H9 (cell line): ENCODE data around the gene GGT6. TPM values are rescaled to one million over a fixed set of nuclear protein-coding genes. Genes with fewer than 3 reads are reported as not detected.

ENCODE experiments used
- DNase-seq: peaks from one replicate; pipeline ENCODE4 v3.0.0-alpha.2; 2017
- H2AFZ ChIP-seq: one replicate; pipeline ENCODE4 v1.6.1; 2013; ENCODE audit warnings: mild to moderate bottlenecking, low read length, control low read depth, moderate library complexity
- H2AK5ac ChIP-seq: 2 replicates; pipeline ENCODE4 v1.6.1; 2013; ENCODE audit warnings: low read length, control low read depth, mixed read lengths; ENCODE audit not compliant: insufficient read length
- H2BK120ac ChIP-seq: one replicate; pipeline ENCODE4 v1.6.1; 2013; ENCODE audit warnings: low read depth, mild to moderate bottlenecking, low read length, control low read depth, inconsistent platforms; ENCODE audit not compliant: poor library complexity, severe bottlenecking
- H2BK12ac ChIP-seq: 2 replicates; pipeline ENCODE4 v1.6.1; 2013; ENCODE audit warnings: low read length, control low read depth, mixed read lengths, low read depth; ENCODE audit not compliant: insufficient read length
- H2BK15ac ChIP-seq: 2 replicates; pipeline ENCODE4 v1.6.1; 2013; ENCODE audit warnings: low read depth, low read length, control low read depth
- H2BK20ac ChIP-seq: one replicate; pipeline ENCODE4 v1.6.1; 2013; ENCODE audit warnings: low read depth, mild to moderate bottlenecking, low read length, control low read depth, inconsistent platforms; ENCODE audit not compliant: poor library complexity, severe bottlenecking
- H2BK5ac ChIP-seq: 2 replicates; pipeline ENCODE4 v1.6.1; 2013; ENCODE audit warnings: low read length, control low read depth, mixed read lengths; ENCODE audit not compliant: insufficient read length
- H3K14ac ChIP-seq: 2 replicates; pipeline ENCODE4 v1.6.1; 2013; ENCODE audit warnings: low read length, control low read depth; ENCODE audit not compliant: insufficient read depth
- H3K18ac ChIP-seq: 2 replicates; pipeline ENCODE4 v1.6.1; 2013; ENCODE audit warnings: low read depth, mild to moderate bottlenecking, mixed read lengths, low read length, control low read depth; ENCODE audit not compliant: insufficient read length
- H3K23ac ChIP-seq: 2 replicates; pipeline ENCODE4 v1.6.1; 2013; ENCODE audit warnings: low read length, control low read depth, mixed read lengths, low read depth; ENCODE audit not compliant: insufficient read length
- H3K23me2 ChIP-seq: 2 replicates; pipeline ENCODE4 v1.6.1; 2013; ENCODE audit warnings: low read depth, mild to moderate bottlenecking, mixed read lengths, low read length, control low read depth; ENCODE audit not compliant: insufficient read length, poor library complexity, severe bottlenecking
- H3K27ac ChIP-seq: 2 replicates; pipeline ENCODE4 v1.5.1; 2013; ENCODE audit warnings: low read length, control low read depth, mixed read lengths, low read depth; ENCODE audit not compliant: insufficient read length
- H3K27me3 ChIP-seq: 2 replicates; pipeline ENCODE4 v1.6.1; 2013; ENCODE audit warnings: low read length, control low read depth, inconsistent platforms; ENCODE audit not compliant: insufficient read depth
- H3K4ac ChIP-seq: 2 replicates; pipeline ENCODE4 v1.6.1; 2013; ENCODE audit warnings: low read depth, mild to moderate bottlenecking, control low read depth, inconsistent platforms, low read length, moderate library complexity
- H3K4me1 ChIP-seq: 2 replicates; pipeline ENCODE4 v1.6.1; 2013; ENCODE audit warnings: low read length, control low read depth, inconsistent platforms; ENCODE audit not compliant: insufficient read depth
- H3K4me2 ChIP-seq: 2 replicates; pipeline ENCODE4 v1.6.1; 2013; ENCODE audit warnings: low read length, control low read depth, mixed read lengths; ENCODE audit not compliant: insufficient read length, insufficient read depth
- H3K56ac ChIP-seq: 2 replicates; pipeline ENCODE4 v1.6.1; 2013; ENCODE audit warnings: low read depth, mild to moderate bottlenecking, mixed read lengths, low read length, control low read depth; ENCODE audit not compliant: insufficient read length
- H3K79me1 ChIP-seq: 2 replicates; pipeline ENCODE4 v1.6.1; 2013; ENCODE audit warnings: low read depth, mild to moderate bottlenecking, moderate library complexity, low read length, control low read depth, inconsistent platforms; ENCODE audit not compliant: insufficient read depth, poor library complexity, severe bottlenecking
- H3K79me2 ChIP-seq: 2 replicates; pipeline ENCODE4 v1.6.1; 2013; ENCODE audit warnings: low read length, control low read depth, inconsistent platforms; ENCODE audit not compliant: insufficient read depth
- H3K9ac ChIP-seq: 2 replicates; pipeline ENCODE4 v1.6.1; 2013; ENCODE audit warnings: low read length, control low read depth, mixed read lengths; ENCODE audit not compliant: insufficient read length; ENCODE audit errors: extremely low read depth
- H3K9me3 ChIP-seq: one replicate; pipeline ENCODE4 v1.6.1; 2013; ENCODE audit warnings: low read depth, low read length, inconsistent platforms; ENCODE audit not compliant: control insufficient read depth
- H3T11ph ChIP-seq: one replicate; pipeline ENCODE4 v1.6.1; 2013; ENCODE audit warnings: mild to moderate bottlenecking, low read length, control low read depth, inconsistent platforms
- H4K20me1 ChIP-seq: one replicate; pipeline ENCODE4 v1.6.1; 2013; ENCODE audit not compliant: control insufficient read depth, insufficient read length, insufficient read depth
- H4K5ac ChIP-seq: 2 replicates; pipeline ENCODE4 v1.6.1; 2013; ENCODE audit warnings: low read depth, mild to moderate bottlenecking, mixed read lengths, low read length, control low read depth; ENCODE audit not compliant: insufficient read length
- H4K8ac ChIP-seq: replicated peaks from 2 replicates; pipeline ENCODE4 v1.6.1; 2013; ENCODE audit warnings: low read length, control low read depth, mixed read lengths, low read depth; ENCODE audit not compliant: insufficient read length
- H4K91ac ChIP-seq: 2 replicates; pipeline ENCODE4 v1.6.1; 2013; ENCODE audit warnings: low read depth, mild to moderate bottlenecking, moderate library complexity, mixed read lengths, low read length, control low read depth; ENCODE audit not compliant: insufficient read length
- H3K27ac Mint-ChIP-seq, 3 experiments: 2 replicates in 2 of 3; 3 replicates in 1 of 3; pipeline ENCODE4 v1.8.0; 2020 to 2021; ENCODE audit warnings: mixed read lengths in 3 of 3, mild to moderate bottlenecking in 1 of 3, moderate library complexity in 1 of 3
- H3K27me3 Mint-ChIP-seq: 2 replicates; pipeline ENCODE4 v1.8.0; 2021; ENCODE audit warnings: low read depth, mild to moderate bottlenecking, moderate library complexity, mixed read lengths
- H3K36me3 Mint-ChIP-seq, 3 experiments: 2 replicates in 2 of 3; 3 replicates in 1 of 3; pipeline ENCODE4 v1.8.0; 2020 to 2021; ENCODE audit warnings: low read depth in 3 of 3, mixed read lengths in 3 of 3; ENCODE audit not compliant: insufficient read depth in 1 of 3
- H3K4me1 Mint-ChIP-seq, 2 experiments: 2 replicates each; pipeline ENCODE4 v1.8.0; 2020; ENCODE audit warnings: mixed read lengths in 2 of 2
- H3K4me3 Mint-ChIP-seq, 2 experiments: 2 replicates in 1 of 2; 3 replicates in 1 of 2; pipeline ENCODE4 v1.8.0; 2020 to 2021; ENCODE audit warnings: mild to moderate bottlenecking in 2 of 2, mixed read lengths in 2 of 2, moderate library complexity in 1 of 2
- H3K9me3 Mint-ChIP-seq, 2 experiments: 2 replicates in 1 of 2; 3 replicates in 1 of 2; pipeline ENCODE4 v1.8.0; 2020; ENCODE audit warnings: mild to moderate bottlenecking in 2 of 2, mixed read lengths in 2 of 2, moderate library complexity in 1 of 2
- WGBS: extraction: QIAGEN DNeasy Blood & Tissue Kit; methylation state at CpG from one replicate; pipeline ENCODE4 v1.1.7; 2013; ENCODE audit warnings: missing lambda C conversion rate, low lambda C conversion rate, mixed read lengths; ENCODE audit not compliant: insufficient read length; ENCODE audit errors: extremely low coverage; 5-methylcytosine and 5-hydroxymethylcytosine counted together
- total RNA-seq: library from RNA; stranded (reverse); gene quantifications from 2 replicates; pipeline ENCODE4 v1.2.1, GENCODE V29; 2021
- TF ChIP-seq, protein P1 (sequence below): fragments of 200-600 bp; sonication (generic); conservative IDR thresholded peaks from 3 replicates; pipeline ENCODE4 v1.8.0; 2021; ENCODE audit warnings: antibody characterized with exemption, mild to moderate bottlenecking

Gene GGT6
- total RNA-seq, 1 experiment from 2014 or later = 0.17 TPM

DNA sequence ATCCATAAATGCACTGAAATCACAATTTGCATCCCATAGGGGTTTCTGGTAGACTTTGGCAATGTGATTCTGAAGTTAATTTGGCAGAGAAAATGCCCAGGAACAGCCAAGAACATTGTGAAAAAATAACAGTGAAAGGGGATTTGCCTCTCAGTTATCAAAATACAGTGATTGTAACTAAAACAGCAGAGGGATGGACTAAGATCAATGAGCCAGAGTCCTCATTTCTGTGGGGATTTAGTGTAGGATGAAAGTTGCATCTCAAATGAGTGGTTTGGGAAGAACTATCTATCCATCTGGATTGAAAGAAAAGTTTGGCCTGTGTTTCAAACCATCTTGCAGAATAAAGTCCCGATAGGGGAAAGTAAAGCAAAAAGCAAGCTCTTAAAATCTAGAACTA lies 33.2 kb downstream of the GGT6 start:
- Histone ChIP-seq H2BK12ac (no peak overlapping the region), H3K56ac (no peak overlapping the region), H4K8ac (no peak overlapping the region), H3K23ac (no peak overlapping the region), H4K5ac (no peak overlapping the region), H3K4me1 (no peaks in the 10 kb centered on the region), H3T11ph (no peak overlapping the region), H3K9ac (no peak overlapping the region), H3K4me2 (no peak overlapping the region), H3K27ac (no peak overlapping the region), H3K14ac (no peak overlapping the region), H3K23me2 (no peaks in the 10 kb centered on the region), H3K18ac (no peak overlapping the region), H3K79me1 (no peaks in the 10 kb centered on the region), H3K4ac (no peak overlapping the region), H3K79me2 (no peaks in the 10 kb centered on the region), H3K9me3 (no peaks in the 10 kb centered on the region), H2BK15ac (no peak overlapping the region), H4K20me1 (no peaks in the 10 kb centered on the region), H3K27me3 (peaks cover 6% of the 10 kb centered on the region), H4K91ac (no peak overlapping the region), H2BK20ac (no peak overlapping the region), H2AK5ac (no peak overlapping the region), H2BK5ac (no peak overlapping the region), H2BK120ac (no peak overlapping the region), H2AFZ (no peak overlapping the region)
- Mint-ChIP-seq H3K27me3 (peaks cover 94% of the 10 kb centered on the region), H3K4me1 (peaks cover 11 to 18% of the 10 kb centered on the region in 2 experiments), H3K4me3 (no peak overlapping the region), H3K27ac (no peak overlapping the region; a peak in 1 of 7 replicates), H3K36me3 (no peaks in the 10 kb centered on the region), H3K9me3 (no peaks in the 10 kb centered on the region; a peak in 1 of 5 replicates)
- no peak for DNase-seq
- WGBS = no CpG with 5 or more reads among the region's 1 CpG
- TF ChIP-seq, protein P1, sequence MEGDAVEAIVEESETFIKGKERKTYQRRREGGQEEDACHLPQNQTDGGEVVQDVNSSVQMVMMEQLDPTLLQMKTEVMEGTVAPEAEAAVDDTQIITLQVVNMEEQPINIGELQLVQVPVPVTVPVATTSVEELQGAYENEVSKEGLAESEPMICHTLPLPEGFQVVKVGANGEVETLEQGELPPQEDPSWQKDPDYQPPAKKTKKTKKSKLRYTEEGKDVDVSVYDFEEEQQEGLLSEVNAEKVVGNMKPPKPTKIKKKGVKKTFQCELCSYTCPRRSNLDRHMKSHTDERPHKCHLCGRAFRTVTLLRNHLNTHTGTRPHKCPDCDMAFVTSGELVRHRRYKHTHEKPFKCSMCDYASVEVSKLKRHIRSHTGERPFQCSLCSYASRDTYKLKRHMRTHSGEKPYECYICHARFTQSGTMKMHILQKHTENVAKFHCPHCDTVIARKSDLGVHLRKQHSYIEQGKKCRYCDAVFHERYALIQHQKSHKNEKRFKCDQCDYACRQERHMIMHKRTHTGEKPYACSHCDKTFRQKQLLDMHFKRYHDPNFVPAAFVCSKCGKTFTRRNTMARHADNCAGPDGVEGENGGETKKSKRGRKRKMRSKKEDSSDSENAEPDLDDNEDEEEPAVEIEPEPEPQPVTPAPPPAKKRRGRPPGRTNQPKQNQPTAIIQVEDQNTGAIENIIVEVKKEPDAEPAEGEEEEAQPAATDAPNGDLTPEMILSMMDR = no peak
